Gastrocnemius medialis (tissue), 4 donors: ENCODE measurements around the gene CSRP2. TPM values are rescaled to one million over a fixed set of nuclear protein-coding genes. Genes with fewer than 3 reads are reported as not detected.

Source experiments
- ATAC-seq, 2 donors: fragments of 150-250 bp; one replicate each; pipeline ENCODE4 v1.9.1; 2016
- DNase-seq, 2 donors: peaks; one replicate each; pipeline ENCODE4 v3.0.0-alpha.2; 2019
- H3K27ac ChIP-seq, 4 donors: fragments of 200-600 bp; sonication (generic); 1 replicate in 1 of 4; 2 replicates in 3 of 4; pipeline ENCODE4 v1.5.1; 2016 to 2018; ENCODE audit warnings: mild to moderate bottlenecking in 2 of 4, moderate library complexity in 1 of 4
- H3K27me3 ChIP-seq, 3 donors: fragments of 200-600 bp; sonication (generic) in 2 of 3; 1 replicate in 1 of 3; 2 replicates in 2 of 3; pipeline versions ENCODE4 v1.5.1 to v1.6.0; 2016 to 2019; ENCODE audit warnings: mild to moderate bottlenecking in 1 of 3, moderate library complexity in 1 of 3
- H3K36me3 ChIP-seq, 2 donors: fragments of 200-600 bp; sonication (generic) in 1 of 2; one replicate each; pipeline ENCODE4 v1.5.1; 2017 to 2018
- H3K4me1 ChIP-seq, 2 donors: fragments of 200-600 bp; sonication (generic) in 1 of 2; one replicate each; pipeline ENCODE4 v1.5.1; 2016 to 2017; ENCODE audit warnings: mild to moderate bottlenecking in 2 of 2
- H3K4me3 ChIP-seq, 4 donors: fragments of 200-600 bp; sonication (generic) in 3 of 4; 1 replicate in 1 of 4; 2 replicates in 3 of 4; pipeline ENCODE4 v1.5.1; 2016 to 2019; ENCODE audit warnings: mild to moderate bottlenecking in 2 of 4
- H3K9me3 ChIP-seq, 3 donors: fragments of 200-600 bp; sonication (generic) in 2 of 3; 1 replicate in 1 of 3; 2 replicates in 2 of 3; pipeline ENCODE4 v1.5.1; 2016 to 2019
- CTCF ChIP-seq, 5 experiments: fragments of 450-650 bp in 3 of 5; fragments of 200-600 bp in 2 of 5; sonication (generic) in 2 of 5; IDR thresholded peaks in 4 of 5; conservative IDR thresholded peaks in 1 of 5; 1 replicate in 4 of 5; 2 replicates in 1 of 5; pipeline ENCODE4 v1.5.1; 2016 to 2019; ENCODE audit warnings: antibody characterized with exemption in 5 of 5, mild to moderate bottlenecking in 3 of 5, moderate library complexity in 3 of 5
- POLR2A ChIP-seq, 2 donors: fragments of 450-650 bp; IDR thresholded peaks; one replicate each; pipeline ENCODE4 v1.6.1; 2017; ENCODE audit warnings: antibody characterized with exemption in 2 of 2, mild to moderate bottlenecking in 2 of 2, moderate library complexity in 2 of 2
- in situ Hi-C, 4 donors: fragments of 200-750 bp; cut with MboI; loops; one replicate each; pipeline versions ENCODE4 v1.15.0 to v1.8.0; 2017; ENCODE audit warnings: low sequenced_read_pairs in 4 of 4
- intact Hi-C: fragments of 100-400 bp; cut with DNase I; formaldehyde crosslinking; loops from one replicate; pipeline ENCODE4 v1.15.1; 2023; ENCODE audit warnings: low total_unique reads
- total RNA-seq, 4 donors: library from RNA; depleted of rRNA; stranded (reverse); fragments of >200 nt; gene quantifications; one replicate each; pipeline versions ENCODE4 v1.1.0 to v1.2.3, GENCODE V29; 2016

CSRP2 gene
- total RNA-seq, 4 donors from 2014 or later, result 6.9 to 24.2 (median 12.6) TPM

GRCh38 chr12:76896274-76896673 is 17.5 kb upstream of the CSRP2 start:
- DNase-seq (no peak), ATAC-seq (no peak)
- H3K4me1 ChIP-seq, result no peaks in the 10 kb centered on the region
- intact Hi-C loops (no loop called here), in situ Hi-C loops (no loop called here)
- no peaks in the 10 kb centered on the region for H3K36me3 ChIP-seq
- no peak overlapping the region for H3K27ac ChIP-seq
- H3K27me3 ChIP-seq, result no peaks in the 10 kb centered on the region
- TF ChIP-seq CTCF (IDR thresholded peaks at IDR 0.05 in 4 of 5, conservative IDR thresholded peaks at IDR 0.05 in 1 of 5) (no peak), POLR2A (IDR thresholded peaks at IDR 0.05) (no peak)
- H3K4me3 ChIP-seq, result no peak overlapping the region
- H3K9me3 ChIP-seq, result no peaks in the 10 kb centered on the region

GRCh38 chr12:76895796-76896195 is 17.0 kb upstream of the CSRP2 start:
- no peaks in the 10 kb centered on the region for H3K36me3 ChIP-seq
- in situ Hi-C loops (no loop called here), intact Hi-C loops (no loop called here)
- no peaks in the 10 kb centered on the region for H3K4me1 ChIP-seq
- no peak overlapping the region for H3K27ac ChIP-seq
- no peak overlapping the region for H3K4me3 ChIP-seq
- TF ChIP-seq CTCF (IDR thresholded peaks at IDR 0.05 in 4 of 5, conservative IDR thresholded peaks at IDR 0.05 in 1 of 5) (no peak), POLR2A (IDR thresholded peaks at IDR 0.05) (no peak)
- no peak for ATAC-seq
- no peaks in the 10 kb centered on the region for H3K27me3 ChIP-seq
- no peaks in the 10 kb centered on the region for H3K9me3 ChIP-seq
- DNase-seq, result no peak

GRCh38 chr12:76891609-76892008 is 12.8 kb upstream of the CSRP2 start:
- Histone ChIP-seq H3K36me3 (no peaks in the 10 kb centered on the region), H3K4me3 (no peak overlapping the region), H3K27me3 (no peaks in the 10 kb centered on the region), H3K9me3 (no peaks in the 10 kb centered on the region), H3K4me1 (no peaks in the 10 kb centered on the region), H3K27ac (no peak overlapping the region)
- TF ChIP-seq POLR2A (IDR thresholded peaks at IDR 0.05), result no peak
- no peak for TF ChIP-seq CTCF (IDR thresholded peaks at IDR 0.05 in 4 of 5, conservative IDR thresholded peaks at IDR 0.05 in 1 of 5)
- intact Hi-C loops (no loop called here), in situ Hi-C loops (no loop called here)
- DNase-seq (no peak), ATAC-seq (no peak)

GRCh38 chr12:76890151-76891143 is 11.6 kb upstream of the CSRP2 start:
- intact Hi-C loops, result no loop called here
- DNase-seq, result no peak

More at GRCh38 chr12:76890151-76891143, 11.6 kb upstream of the CSRP2 start:
- Histone ChIP-seq H3K4me3 (no peak overlapping the region), H3K4me1 (no peaks in the 10 kb centered on the region), H3K27ac (no peak overlapping the region), H3K27me3 (no peaks in the 10 kb centered on the region), H3K36me3 (no peaks in the 10 kb centered on the region), H3K9me3 (no peaks in the 10 kb centered on the region)
- no peak for ATAC-seq
- TF ChIP-seq CTCF (IDR thresholded peaks at IDR 0.05 in 4 of 5, conservative IDR thresholded peaks at IDR 0.05 in 1 of 5) (no peak), POLR2A (IDR thresholded peaks at IDR 0.05) (no peak)
- in situ Hi-C loops, result no loop called here
